Loucy (cell line): ENCODE data around the gene OR1N2.

ENCODE experiments used
- CTCF ChIP-seq: fragments of 200-600 bp; sonication (generic); conservative IDR thresholded peaks from 2 replicates; pipeline ENCODE4 v1.5.1; 2014; ENCODE audit warnings: mild to moderate bottlenecking, antibody characterized with exemption, low read length
- EZH2phosphoT487 ChIP-seq: fragments of 200-600 bp; IDR thresholded peaks from 2 replicates; pipeline ENCODE4 v1.6.1; 2018; ENCODE audit warnings: antibody characterized with exemption, mild to moderate bottlenecking, moderate library complexity, borderline replicate concordance

GRCh38 chr9:122510502-122510901, 42.4 kb upstream of the OR1N2 start, which contains the start of gene OR1J2:
- TF ChIP-seq CTCF (no peak), EZH2phosphoT487 (no peak)
